Urinary bladder (tissue), 2 donors: ENCODE measurements around the gene MSMP. TPM values are rescaled to one million over a fixed set of nuclear protein-coding genes. Genes with fewer than 3 reads are reported as not detected.

Experiments used
- polyA plus RNA-seq: library from polyadenylated mRNA; stranded (reverse); fragments of 200-250 nt; gene quantifications from one replicate; pipeline ENCODE4 v1.2.3, GENCODE V29; 2013
- small RNA-seq: library from RNA; depleted of rRNA; stranded (forward); fragments of <200 nt; gene quantifications from one replicate; pipeline ENCODE3, GENCODE V24; 2014
- total RNA-seq: library from RNA; depleted of rRNA; stranded (reverse); fragments of >200 nt; gene quantifications from one replicate; pipeline ENCODE4 v1.2.3, GENCODE V29; 2014
- donor health status: healthy.

Gene MSMP
- total and polyA plus RNA-seq, 2 donors, result 0.42 to 0.53 TPM

Small RNA genes within 50 kb of the gene (small RNA-seq; reads per million reads assigned to genes)
- 0.09 reads per million for gene MIR6853

Other genes with a start within 250 kb of the MSMP start
- gene TESK1, start 149.0 kb downstream of the MSMP start, total RNA-seq, result 6.8 TPM
- gene TESK1, start 149.0 kb downstream of the MSMP start, polyA plus RNA-seq, result 52.9 TPM
- 1.5 TPM for gene CD72, start 135.9 kb downstream of the MSMP start, total RNA-seq
- 1.6 TPM for gene CD72, start 135.9 kb downstream of the MSMP start, polyA plus RNA-seq
- gene SIT1, start 103.3 kb downstream of the MSMP start, total RNA-seq, result 0.48 TPM
- 0.60 TPM for gene SIT1, start 103.3 kb downstream of the MSMP start, polyA plus RNA-seq
- 99,097 TPM for gene RMRP, start 96.3 kb downstream of the MSMP start, total RNA-seq
- gene RMRP, start 96.3 kb downstream of the MSMP start, polyA plus RNA-seq, result not detected
- gene CCDC107, start 96.0 kb downstream of the MSMP start, total RNA-seq, result 10.7 TPM
- gene CCDC107, start 96.0 kb downstream of the MSMP start, polyA plus RNA-seq, result 71.5 TPM
- gene ARHGEF39, start 89.1 kb downstream of the MSMP start, total RNA-seq, result 4.7 TPM
- 1.1 TPM for gene ARHGEF39, start 89.1 kb downstream of the MSMP start, polyA plus RNA-seq
- gene CA9, start 80.3 kb downstream of the MSMP start, total RNA-seq, result 0.37 TPM
- 1.8 TPM for gene CA9, start 80.3 kb downstream of the MSMP start, polyA plus RNA-seq
- gene TPM2, start 64.4 kb downstream of the MSMP start, total RNA-seq, result 907 TPM
- 7,869 TPM for gene TPM2, start 64.4 kb downstream of the MSMP start, polyA plus RNA-seq
- gene TLN1, start 22.1 kb downstream of the MSMP start, total RNA-seq, result 154 TPM
- 533 TPM for gene TLN1, start 22.1 kb downstream of the MSMP start, polyA plus RNA-seq
- 28.2 TPM for gene CREB3, start 21.6 kb downstream of the MSMP start, total RNA-seq
- gene CREB3, start 21.6 kb downstream of the MSMP start, polyA plus RNA-seq, result 50.0 TPM
- gene GBA2, start 5.0 kb downstream of the MSMP start, total RNA-seq, result 36.0 TPM
- 51.4 TPM for gene GBA2, start 5.0 kb downstream of the MSMP start, polyA plus RNA-seq
- 12.1 TPM for gene RGP1, start 5.0 kb downstream of the MSMP start, total RNA-seq
- 16.7 TPM for gene RGP1, start 5.0 kb downstream of the MSMP start, polyA plus RNA-seq
- 23.1 TPM for gene NPR2, start 37.3 kb upstream of the MSMP start, total RNA-seq
- 30.6 TPM for gene NPR2, start 37.3 kb upstream of the MSMP start, polyA plus RNA-seq
- gene SPAG8, start 58.0 kb upstream of the MSMP start, total RNA-seq, result 1.9 TPM
- gene SPAG8, start 58.0 kb upstream of the MSMP start, polyA plus RNA-seq, result 1.9 TPM
- 12.8 TPM for gene HINT2, start 60.8 kb upstream of the MSMP start, total RNA-seq
- gene HINT2, start 60.8 kb upstream of the MSMP start, polyA plus RNA-seq, result 53.8 TPM
- gene FAM221B, start 74.5 kb upstream of the MSMP start, total RNA-seq, result 0.21 TPM
- gene FAM221B, start 74.5 kb upstream of the MSMP start, polyA plus RNA-seq, result not detected
- gene TMEM8B, start 75.0 kb upstream of the MSMP start, total RNA-seq, result 4.8 TPM
- gene TMEM8B, start 75.0 kb upstream of the MSMP start, polyA plus RNA-seq, result 23.8 TPM
- gene OR13J1, start 116.1 kb upstream of the MSMP start, total RNA-seq, result not detected
- not detected for gene OR13J1, start 116.1 kb upstream of the MSMP start, polyA plus RNA-seq
- 0.42 TPM for gene HRCT1, start 151.9 kb upstream of the MSMP start, total RNA-seq
- 15.8 TPM for gene HRCT1, start 151.9 kb upstream of the MSMP start, polyA plus RNA-seq
- gene SPAAR, start 155.2 kb upstream of the MSMP start, total RNA-seq, result not detected
- 1.4 TPM for gene SPAAR, start 155.2 kb upstream of the MSMP start, polyA plus RNA-seq
- not detected for gene OR2S2, start 203.9 kb upstream of the MSMP start, total RNA-seq
- gene OR2S2, start 203.9 kb upstream of the MSMP start, polyA plus RNA-seq, result not detected